Activated CD4-positive, CD25-positive, alpha-beta regulatory T cell (primary cell): Measurements from ENCODE around the gene PCDH8.
A peak's percentile ranks its signal among the peaks of the same experiment; 100 is the strongest.

ENCODE experiments used
- DNase-seq, 4 experiments: peaks; one replicate each; lab custom pipeline; 2025; lab: John Stamatoyannopoulos, UW

The PCDH8 gene

GRCh38 chr13:52812941-52813340 is 35.5 kb downstream of the PCDH8 start:
- DNase-seq: no peak

GRCh38 chr13:52811841-52812240 is 36.6 kb downstream of the PCDH8 start:
- no peak for DNase-seq

DNA sequence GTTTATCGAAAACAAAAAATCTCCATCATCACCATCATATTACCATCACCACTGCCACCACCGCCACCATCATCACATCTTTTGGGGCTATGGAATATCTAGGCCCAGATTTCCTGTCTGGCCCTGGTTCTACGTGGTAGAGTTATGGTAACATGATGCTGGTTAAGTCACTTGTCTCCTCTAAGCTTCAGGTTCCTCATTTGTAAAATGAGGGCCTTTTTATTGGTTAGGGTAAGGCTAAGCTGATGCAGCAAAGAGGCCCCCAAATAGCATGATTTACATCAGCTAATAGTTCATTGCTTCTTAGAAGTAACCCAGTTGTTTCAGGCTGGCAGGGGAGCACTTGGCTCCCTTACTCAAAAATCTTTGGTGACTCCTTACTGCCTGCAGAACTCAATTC is 37.9 kb downstream of the PCDH8 start:
- no peak for DNase-seq

DNA sequence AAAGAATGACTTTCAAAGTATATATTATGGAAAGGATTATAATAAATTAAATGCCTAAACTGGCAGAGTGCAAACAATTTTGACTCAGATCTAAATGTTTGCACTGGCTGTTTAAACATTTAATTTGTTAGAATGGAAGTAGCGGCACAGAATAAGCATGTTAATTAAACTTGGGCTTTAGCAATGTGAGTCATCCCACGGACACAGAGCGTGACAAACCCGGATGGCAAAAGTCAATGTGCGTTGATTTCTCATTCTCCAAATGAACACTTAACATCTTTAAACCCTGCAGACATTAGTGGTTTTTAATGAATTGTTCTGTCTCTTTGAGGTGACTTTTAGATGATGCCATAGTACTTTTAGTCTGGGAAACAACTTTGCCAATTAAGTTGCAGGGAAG is 38.4 kb downstream of the PCDH8 start:
- no peak for DNase-seq

GRCh38 chr13:52809310-52809769 is 39.1 kb downstream of the PCDH8 start:
- peak in 1 of 4 experiments; percentile 1 for DNase-seq

DNA sequence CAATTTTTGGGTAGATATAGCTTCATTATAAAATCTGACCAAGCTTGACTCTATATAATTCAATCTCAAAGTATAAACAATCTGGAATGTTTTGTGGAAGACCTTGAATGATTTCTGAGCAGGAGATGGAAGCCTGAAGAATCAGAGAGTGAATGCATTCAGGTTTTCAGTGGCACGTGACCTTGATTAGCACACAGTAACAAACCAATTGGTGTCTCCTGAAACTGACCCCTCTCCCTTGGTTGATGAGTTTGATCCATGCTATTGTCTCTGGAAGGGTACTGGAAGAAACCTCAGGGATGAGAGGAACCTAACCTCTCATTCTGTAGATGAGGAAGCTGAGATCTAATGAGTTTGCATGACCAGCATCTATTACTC is 39.6 kb downstream of the PCDH8 start:
- no peak for DNase-seq

DNA sequence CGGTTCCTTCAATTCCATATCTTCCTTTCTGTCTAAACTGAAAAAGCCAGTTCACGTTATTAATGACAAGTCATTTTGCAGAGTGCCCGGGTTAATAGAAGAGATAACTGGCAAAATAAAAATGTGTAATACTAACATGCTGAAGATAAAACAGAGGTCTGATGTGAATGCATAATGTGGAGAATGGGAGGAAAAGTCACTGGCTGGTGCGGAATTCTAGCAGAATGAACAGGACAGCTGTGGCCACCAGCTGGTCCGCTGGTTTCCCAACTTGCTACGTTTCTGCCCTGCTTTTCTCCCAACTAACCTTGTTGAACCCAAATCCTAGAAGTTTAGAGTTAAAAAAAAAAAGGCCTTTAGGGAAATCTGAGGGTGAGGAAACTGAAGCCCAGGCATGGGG is 42.4 kb downstream of the PCDH8 start:
- no peak for DNase-seq

DNA sequence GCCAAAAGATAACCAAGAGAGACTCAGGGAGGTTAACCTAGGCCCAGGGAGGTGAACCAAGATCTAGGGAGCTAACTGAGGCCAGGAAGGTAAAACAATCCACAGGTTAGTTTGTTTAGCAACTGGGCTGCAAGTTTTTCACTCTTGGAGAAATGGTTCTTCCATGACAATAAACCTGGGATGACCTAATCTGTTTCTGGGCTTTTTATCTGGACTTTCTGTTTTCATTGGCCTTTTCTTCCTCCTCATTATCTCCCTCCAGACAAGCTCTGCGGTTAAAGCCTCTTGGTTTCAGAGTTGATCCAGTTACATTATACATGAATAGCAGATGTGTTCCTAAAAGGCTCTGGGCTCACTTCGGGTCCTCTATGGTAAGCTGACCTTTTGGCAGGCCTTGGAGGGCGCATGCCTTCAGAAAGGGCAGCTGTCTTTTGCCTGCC is 44.2 kb downstream of the PCDH8 start:
- no peak for DNase-seq

DNA sequence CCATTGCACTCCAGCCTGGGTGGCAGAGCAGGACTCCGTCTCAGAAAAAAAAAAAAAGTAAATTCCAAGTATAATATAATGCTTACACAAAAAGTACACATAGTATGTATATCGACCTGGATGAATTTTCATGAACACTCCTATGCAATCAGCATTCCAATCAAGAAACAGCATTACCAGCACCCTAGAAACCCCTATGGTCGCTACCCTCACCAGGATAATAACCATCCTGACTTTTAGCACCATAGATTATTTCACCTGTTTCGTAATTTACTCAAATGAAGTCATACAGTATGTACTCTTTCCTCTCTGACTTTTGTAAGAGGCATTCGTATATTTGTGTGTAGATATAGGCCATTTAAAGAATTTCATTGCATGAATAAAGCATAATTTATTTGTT is 47.6 kb downstream of the PCDH8 start:
- DNase-seq: no peak

- DNase-seq: no peak
These were observed 49.5 kb downstream of the PCDH8 start for GRCh38 chr13:52798770-52799430.

GRCh38 chr13:52797176-52797575 is 51.3 kb downstream of the PCDH8 start:
- no peak for DNase-seq

- DNase-seq: no peak
These were observed 53.9 kb downstream of the PCDH8 start for GRCh38 chr13:52794589-52794988.

DNA sequence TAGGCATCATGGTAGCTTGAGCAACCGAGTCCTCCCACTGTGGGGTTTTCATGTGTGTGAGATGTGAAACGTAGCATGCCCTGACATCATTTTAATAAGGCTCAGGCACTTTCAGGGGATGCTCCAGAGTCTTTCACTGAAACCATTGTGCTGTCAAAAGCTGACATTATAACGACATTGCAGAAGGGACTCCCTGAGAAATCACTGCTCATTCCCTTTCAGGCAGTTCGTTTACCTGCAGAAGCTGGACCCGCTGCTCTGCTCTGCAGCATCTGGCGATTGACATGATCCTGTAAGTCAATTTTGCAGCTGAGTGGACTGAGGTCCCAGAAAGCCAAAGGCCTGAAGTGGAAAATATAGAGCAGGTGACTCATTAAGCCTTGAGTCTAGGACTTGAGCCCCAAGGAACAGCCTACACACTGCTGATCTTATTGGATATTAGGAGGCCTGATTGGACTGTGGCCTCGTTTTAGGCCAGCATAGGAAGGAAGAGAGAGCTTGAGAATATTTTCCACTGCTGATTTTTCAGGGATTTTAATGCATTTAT is 54.9 kb downstream of the PCDH8 start:
- no peak for DNase-seq
